Lung microvascular endothelial cell (primary cell): Measurements from ENCODE around the gene CUL1. TPM values are rescaled to one million over a fixed set of nuclear protein-coding genes. Genes with fewer than 3 reads are reported as not detected.

Experiments used
- DNase-seq, 2 donors: peaks; one replicate each; pipeline versions ENCODE4 v3.0.0 to v3.0.0-alpha.2; 2010; ENCODE audit warnings: low read depth in 2 of 2
- total RNA-seq: library from RNA; depleted of rRNA; stranded (reverse); fragments of >200 nt; gene quantifications from 2 replicates; pipeline ENCODE4 v1.2.1, GENCODE V29; 2014

CUL1 gene
- total RNA-seq, 1 donor from 2014 or later: 31.9 TPM

GRCh38 chr7:148803094-148803493 is 104.4 kb downstream of the CUL1 start:
- DNase-seq: no peak

DNA sequence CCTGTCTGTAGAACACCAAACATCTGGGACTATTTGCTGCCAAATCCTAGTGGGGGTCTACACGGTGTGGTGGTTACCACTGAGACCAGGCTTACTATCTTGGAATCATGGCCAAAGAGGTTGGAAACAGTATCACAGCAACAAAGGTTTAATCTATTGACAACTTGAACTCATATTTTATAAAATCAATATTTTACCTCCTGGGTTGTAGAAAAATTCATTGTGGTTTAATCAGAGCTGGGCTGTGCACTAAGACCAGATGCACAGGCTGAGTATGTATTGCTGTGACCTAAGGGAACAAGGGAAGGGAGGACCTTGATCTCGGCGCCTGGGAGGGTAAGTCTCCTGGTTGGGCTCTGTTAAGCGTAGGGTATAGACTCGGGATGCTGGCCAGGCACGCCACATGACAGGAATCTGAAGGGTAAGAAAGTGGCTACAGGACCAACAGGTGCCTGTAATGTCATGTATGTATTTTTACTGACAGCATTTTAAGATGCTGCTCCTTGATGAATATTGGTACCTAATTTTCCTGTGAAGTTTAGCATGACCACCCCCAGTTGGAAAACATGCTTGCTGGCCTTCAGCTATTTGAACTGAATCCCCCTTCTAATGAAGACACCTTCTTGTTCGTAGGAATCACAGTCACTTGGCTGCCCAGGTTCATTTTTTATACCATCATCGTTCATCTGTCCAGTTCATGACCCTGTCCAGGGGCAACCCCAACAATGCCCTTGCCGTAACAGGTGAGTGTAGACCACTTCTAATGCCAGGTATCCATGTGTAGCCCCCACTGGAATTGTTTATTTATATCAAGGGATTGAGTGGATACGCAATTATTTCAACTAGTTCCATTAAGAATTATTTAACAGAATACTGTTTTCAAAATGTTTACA is 105.9 kb downstream of the CUL1 start:
- no peak for DNase-seq

GRCh38 chr7:148806187-148806586 is 107.5 kb downstream of the CUL1 start:
- no peak for DNase-seq

DNA sequence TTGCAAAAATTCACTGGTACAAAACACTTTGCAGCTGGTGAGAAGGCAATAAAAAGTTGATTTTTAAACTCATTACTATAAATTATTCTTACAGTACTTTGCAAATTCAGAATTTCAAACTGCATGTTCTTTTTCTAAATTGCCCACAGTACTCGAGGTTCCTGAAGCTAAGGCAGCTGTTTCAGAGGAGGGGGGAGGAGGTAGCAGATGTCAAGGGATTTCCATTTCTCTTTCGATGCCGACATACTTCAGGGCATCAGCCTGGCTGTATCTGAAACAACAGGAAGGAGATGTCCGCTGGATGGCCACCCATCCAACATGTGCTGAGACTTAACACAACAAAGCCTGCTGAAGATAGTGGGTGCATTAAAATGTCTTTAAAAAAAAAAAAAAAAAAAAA is 108.7 kb downstream of the CUL1 start:
- no peak for DNase-seq

GRCh38 chr7:148809856-148810255 is 111.2 kb downstream of the CUL1 start:
- DNase-seq: no peak

DNA sequence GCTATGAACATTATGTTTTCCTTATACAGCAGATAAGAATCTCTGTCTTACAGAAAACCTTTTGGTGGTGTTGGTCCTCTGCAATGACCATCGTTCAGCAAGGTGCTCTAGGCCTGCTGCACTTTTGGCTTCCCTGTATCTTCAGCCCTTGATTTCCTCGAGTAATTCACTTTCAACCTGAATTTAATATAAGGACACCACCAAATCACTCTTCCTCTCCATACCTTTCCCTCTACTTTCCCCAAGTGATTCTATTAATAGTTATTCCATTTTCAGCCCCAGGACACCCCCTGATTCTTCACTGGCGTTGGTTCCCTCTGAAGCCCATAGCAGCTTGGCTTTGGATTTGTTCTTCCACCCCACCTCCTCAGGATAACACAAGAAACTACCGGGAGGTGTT is 113.2 kb downstream of the CUL1 start:
- no peak for DNase-seq

GRCh38 chr7:148813890-148814289 is 115.2 kb downstream of the CUL1 start:
- no peak for DNase-seq

DNA sequence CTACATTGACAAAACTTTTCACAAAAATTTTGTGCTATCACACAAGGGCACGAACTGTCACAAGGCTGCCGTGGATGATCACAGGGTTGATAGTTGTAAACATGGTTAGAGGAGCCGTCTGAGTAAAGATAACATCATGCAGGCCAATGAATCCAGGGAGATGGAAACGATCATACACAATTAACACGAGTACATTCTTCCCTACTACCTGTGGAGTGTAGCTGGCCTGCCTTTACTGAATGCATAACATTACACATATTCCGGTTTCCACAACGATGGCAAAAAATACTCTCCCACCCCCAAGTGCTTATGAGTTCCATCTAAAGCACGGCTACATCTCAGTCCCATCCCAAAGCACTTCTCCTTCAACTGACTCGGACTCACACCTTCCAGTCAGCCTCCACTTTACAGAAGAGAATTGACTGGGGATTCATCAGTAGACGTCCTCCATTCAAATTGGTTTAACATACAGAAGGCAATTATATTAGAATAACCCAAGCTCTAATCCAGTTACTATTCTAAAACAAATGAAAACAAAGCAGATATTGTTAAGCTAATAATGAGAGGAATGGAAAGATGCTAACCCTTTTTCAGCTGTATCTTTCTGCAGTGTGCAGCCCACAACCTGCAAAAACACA is 116.3 kb downstream of the CUL1 start:
- no peak for DNase-seq

DNA sequence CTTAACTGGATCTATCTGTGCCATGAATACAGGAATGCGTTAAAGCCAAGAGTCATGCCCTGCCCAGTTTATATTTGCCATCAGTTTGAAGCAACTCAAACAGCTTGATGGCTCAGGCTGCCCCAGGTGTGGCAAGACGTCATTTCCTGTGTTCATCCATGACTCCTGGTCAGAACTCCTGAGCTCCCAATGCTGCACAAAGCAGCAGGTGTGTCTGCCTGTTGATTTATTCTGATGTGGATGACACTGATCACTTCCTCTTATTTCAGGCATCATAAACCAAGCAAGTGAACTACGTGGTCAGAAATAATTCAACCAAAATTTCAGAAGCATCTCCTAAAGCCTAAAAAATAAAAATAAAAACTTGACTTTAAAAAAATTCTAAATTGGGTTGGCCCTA is 116.9 kb downstream of the CUL1 start:
- no peak for DNase-seq

DNA sequence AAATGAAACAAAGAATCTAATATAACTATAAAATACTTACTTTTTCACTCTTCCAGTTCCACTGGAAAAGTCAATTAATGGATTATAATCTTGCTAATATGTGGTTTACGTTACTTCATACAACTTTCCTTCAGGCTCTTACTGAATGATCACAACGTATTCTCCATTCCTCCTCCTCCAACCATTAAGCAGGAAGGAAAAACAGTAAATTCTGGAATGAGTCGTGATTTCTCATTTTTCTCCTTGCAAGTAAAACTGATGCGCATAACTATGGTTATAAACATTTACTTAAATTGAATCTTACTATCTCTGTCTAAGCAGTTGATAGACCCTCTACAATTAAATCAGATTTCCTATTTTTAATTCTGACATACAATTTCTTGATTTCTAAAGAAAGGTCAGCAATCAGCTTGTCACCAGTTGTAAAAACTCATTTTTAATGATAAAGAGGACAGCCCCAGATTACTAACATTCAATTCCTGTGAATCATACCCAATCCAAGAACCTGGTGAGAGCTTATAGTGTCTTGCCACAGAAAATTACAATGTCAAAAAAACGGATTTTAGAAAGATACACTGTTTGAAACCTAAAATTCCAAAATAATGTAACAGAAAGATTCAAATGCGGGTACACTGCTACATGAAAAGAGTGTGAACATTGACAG is 121.1 kb downstream of the CUL1 start:
- peak in 1 of 2 donors; percentile 38 for DNase-seq

DNA sequence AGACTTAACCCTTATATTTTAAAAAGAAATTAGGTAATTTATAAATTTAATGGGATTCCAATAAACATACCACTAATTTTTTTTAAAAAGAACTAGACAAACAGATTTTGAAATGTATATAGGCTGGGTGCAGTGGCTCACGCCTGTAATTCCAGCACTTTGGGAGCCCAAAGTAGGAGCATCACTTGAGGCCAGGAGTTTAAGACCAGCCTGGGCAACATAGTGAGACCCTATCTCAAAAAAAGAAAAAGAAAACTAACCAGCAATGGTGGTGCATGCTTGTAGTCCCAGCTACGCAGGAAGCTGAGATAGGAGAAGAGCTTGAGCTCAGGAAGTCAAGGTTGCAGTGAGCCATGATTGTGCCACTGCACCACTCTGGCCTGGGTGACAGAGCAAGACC is 122.7 kb downstream of the CUL1 start:
- no peak for DNase-seq

GRCh38 chr7:148824864-148825263 is 126.2 kb downstream of the CUL1 start:
- DNase-seq: no peak

DNA sequence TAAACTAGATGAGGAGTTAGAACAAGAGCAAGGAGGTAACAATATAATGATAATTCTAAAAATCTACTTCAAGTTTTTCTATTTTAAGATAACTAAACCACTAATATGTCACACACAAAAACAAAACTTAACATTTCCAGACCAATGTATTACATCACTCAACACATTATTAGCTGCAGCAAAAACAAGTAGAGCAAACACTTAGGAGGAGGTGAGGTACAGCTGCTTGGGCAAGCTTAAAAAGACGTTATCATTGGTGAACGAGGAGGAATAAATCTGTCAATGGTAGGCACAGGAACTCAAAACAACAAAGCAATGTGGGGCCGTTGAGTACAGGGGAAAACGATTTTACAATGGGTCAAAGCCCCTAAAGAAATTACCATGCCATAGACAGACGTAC is 126.6 kb downstream of the CUL1 start:
- DNase-seq: no peak

DNA sequence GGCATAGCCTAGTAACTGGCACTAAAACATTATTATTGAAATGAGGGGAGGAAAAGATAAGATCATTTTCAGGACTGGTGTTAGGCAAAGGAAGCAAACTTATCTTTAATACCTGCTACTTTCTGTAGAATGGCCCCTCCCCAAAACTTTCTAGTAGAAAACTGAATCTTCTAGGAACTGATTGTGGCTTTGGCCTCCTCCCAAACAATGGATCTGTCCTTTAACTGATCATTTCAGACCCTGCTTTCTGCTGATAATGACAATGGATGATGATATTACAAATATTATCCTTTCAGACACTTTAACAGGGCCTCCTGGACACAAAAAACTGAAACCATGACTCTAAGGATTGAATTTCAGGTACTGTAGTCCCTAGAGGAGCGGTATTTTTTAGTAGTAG is 130.3 kb downstream of the CUL1 start:
- DNase-seq: no peak

DNA sequence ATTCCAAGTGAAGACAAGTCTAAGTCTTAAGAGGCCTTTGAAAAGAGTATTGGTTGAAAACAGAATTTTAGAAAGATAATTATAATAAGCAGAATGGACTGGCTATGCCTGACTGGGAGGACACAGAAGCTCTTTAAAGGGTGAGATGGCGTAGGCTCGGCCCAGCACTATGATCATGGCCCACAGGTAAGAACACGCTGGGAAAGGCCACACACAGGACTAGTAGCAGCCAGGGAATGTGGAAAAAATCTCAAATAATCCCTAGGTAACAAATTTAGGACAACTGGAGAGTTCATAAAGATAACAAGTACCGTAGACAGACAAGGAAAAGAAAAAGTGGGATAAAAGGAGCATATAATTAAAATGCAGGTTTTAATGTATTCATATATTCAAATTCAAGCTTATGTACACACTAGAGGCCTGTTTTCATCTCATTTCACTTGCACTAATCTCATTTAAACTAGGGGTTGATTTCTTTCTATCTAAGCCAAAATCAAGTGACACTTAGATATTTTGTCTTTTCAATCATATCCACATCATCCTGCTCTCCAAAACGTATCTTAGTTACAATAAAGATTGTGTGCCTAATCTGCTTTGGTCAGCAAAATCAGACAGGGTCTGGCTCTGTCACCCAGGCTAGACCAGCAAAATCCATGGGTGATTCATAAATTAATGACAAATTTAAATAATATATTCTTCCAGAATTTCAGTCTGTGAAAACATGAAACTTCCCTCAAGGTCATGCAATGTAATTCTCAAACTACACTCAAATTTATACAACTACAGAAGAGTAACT is 132.4 kb downstream of the CUL1 start:
- no peak for DNase-seq

DNA sequence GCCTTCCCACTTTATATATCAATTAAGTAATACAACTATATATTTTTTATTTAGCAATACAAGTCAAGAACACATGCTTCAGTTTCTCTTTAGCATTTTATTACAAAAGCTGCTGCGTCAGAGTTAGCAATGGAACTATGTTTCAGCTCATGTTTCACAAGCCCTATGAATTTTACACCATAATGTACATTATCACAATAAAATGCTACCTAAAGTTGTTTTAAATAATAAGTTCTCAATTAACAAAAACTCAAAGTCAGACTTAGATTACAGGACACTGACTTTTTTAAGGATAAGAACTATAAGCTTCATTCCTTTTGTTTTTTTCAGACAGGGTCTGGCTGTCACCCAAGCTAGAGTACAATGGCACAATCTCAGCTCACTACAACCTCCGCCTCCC is 133.1 kb downstream of the CUL1 start:
- DNase-seq: no peak

DNA sequence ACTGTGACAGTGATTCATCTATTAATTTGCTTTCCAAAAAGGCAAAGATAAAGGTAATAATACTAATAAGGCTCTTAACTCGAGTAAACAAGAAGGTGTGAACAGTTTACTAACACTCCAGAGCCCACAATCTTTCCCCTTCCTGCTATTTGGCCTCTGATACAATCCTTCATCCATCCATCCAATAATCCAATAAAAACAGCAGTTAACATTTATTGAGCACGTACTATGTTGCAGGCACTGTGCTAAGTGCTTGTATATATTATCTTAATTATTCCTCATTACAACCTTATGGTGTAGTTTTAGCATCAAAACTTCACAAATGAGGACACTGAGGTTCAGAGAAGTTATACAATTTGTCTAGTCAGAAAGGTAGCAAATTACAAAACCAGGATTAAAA is 135.9 kb downstream of the CUL1 start:
- no peak for DNase-seq

DNA sequence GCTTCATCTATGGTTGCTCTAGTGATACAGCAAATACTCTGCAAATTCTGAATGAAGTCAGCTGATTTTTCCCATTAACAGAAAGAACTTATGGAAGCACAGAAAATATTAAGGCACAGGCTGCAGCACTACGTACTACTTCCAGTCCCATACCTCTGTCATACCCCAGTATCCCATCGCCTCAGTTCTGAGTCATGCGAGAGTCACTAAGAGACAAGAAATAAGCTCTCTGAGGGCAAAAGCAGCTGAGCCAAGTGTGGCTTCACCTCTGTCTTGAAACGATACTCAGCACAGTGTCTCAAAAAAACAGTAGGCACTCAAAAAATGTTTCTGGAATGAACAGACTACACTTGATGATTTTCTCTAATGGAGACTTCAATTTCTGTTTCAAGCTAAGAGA is 137.2 kb downstream of the CUL1 start:
- no peak for DNase-seq

- no peak for DNase-seq
Measured at GRCh38 chr7:148838905-148839304, 140.2 kb downstream of the CUL1 start.

GRCh38 chr7:148847815-148848734 is 149.4 kb downstream of the CUL1 start:
- peak in 1 of 2 donors; percentile 23 for DNase-seq
